Measurements from ENCODE around the gene CIDEB.

CIDEB gene

DNA sequence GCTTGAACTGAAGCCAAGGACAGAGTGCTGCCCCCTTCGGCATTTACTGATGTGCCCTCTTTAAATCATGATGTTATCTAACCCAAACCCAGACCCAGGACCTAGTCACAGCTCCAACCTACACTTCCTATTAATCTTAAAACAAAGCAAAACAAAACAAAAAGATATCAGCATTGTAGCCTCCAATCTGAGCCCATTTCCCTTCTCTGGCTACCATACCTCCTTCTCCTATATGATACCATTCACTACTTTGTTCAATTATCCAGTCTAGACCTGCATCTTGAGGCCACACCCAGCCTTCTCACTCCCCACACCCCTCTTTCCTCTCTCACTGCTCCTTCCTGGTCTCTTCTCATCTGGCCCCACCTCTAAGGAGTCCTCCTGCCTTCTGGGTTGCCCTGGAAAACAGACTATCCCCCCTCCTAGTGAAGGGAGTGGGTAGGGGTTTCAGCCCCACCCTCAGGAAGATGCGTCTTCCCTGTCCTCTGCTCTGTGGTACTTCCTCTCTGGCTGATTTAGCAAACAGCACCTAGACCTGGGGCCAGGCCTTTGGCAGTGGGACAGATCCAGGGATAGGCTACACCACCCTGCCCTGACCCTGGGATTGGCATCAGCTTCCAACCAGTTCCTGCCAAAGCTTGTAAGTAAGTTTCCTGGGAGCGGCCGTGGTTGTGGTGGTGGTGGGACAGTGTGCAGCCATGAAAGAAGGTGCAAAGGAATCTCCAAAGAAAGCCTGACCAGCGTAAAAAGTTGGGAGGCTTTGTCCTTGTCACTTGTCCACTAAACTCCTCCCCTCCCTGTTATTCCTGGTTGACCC, 6.8 kb upstream of the CIDEB start:
- in situ Hi-C loops (cut with MboI; ENCODE audit: low sequenced_read_pairs, unreplicated experiment) = no loop called here
- DNase-seq (ENCODE audit: low spot score) = no peak
- TF ChIP-seq, protein P1, sequence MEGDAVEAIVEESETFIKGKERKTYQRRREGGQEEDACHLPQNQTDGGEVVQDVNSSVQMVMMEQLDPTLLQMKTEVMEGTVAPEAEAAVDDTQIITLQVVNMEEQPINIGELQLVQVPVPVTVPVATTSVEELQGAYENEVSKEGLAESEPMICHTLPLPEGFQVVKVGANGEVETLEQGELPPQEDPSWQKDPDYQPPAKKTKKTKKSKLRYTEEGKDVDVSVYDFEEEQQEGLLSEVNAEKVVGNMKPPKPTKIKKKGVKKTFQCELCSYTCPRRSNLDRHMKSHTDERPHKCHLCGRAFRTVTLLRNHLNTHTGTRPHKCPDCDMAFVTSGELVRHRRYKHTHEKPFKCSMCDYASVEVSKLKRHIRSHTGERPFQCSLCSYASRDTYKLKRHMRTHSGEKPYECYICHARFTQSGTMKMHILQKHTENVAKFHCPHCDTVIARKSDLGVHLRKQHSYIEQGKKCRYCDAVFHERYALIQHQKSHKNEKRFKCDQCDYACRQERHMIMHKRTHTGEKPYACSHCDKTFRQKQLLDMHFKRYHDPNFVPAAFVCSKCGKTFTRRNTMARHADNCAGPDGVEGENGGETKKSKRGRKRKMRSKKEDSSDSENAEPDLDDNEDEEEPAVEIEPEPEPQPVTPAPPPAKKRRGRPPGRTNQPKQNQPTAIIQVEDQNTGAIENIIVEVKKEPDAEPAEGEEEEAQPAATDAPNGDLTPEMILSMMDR (IDR thresholded peaks at IDR 0.05; ENCODE audit: borderline replicate concordance, control extremely low read depth, extremely low read depth, insufficient read depth, missing control alignments) = no peak

DNA sequence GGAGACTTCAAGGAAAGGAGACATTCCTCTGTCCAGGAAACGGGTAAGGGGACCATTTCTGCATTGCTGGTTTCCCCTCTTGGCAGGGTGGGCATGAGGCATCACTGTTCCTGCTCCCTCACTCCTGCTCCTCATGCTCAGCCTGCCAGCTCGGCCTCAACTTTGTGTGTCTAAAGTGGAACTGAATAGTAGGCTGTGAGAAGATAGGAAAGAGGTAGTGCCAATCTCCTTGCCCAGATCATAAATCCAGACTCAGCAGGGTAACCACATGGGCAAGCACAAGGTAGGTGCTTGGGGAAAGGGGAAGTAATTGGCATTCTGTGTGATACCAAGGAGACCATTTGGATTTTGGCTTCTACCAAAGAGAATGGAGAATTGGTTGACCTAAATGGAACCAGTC, 6.1 kb upstream of the CIDEB start:
- in situ Hi-C loops (cut with MboI; ENCODE audit: low sequenced_read_pairs, unreplicated experiment) = no loop called here
- TF ChIP-seq, protein P1 (IDR thresholded peaks at IDR 0.05; ENCODE audit: borderline replicate concordance, control extremely low read depth, extremely low read depth, insufficient read depth, missing control alignments) = no peak
- no peak for DNase-seq (ENCODE audit: low spot score)

DNA sequence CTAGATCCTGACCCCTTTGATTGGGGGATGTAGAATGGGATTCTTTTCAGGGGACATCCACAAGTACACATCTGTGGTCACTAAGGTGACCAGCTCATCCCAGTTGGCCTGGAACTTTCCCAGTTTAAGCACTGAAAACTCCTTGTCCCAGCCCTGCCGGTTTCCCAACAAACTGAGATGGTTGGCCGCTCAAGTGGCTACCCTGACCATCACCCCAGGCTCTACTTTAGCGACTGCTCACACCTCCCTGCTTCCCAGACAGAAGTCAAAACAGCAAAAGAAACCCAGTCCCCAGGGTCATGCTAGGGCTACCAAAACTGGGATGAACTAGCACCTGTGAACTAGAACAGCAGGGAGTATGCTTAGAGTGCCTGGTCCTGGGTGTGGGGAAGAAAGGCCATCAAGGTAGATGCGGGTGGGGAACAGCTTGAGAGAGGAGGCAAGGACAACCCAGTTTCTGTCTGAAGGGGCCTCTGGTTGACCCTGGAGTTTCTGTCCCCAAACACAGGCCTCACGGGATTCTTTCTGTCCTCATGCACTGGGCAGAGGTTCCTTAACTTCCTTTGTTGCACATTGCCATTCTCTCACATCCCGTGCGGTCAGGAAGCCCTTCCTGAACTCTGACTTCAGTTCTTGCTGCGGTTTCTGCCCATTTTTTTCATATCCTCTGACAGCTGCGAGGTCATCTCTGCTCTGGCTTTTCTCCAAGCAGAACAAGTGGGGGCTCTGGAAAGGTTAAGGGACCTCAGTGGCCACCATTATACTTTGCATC, 5.1 kb upstream of the CIDEB start:
- DNase-seq (ENCODE audit: low spot score) = no peak
- in situ Hi-C loops (cut with MboI; ENCODE audit: low sequenced_read_pairs, unreplicated experiment) = no loop called here
- TF ChIP-seq, protein P1 (IDR thresholded peaks at IDR 0.05; ENCODE audit: borderline replicate concordance, control extremely low read depth, extremely low read depth, insufficient read depth, missing control alignments) = no peak

DNA sequence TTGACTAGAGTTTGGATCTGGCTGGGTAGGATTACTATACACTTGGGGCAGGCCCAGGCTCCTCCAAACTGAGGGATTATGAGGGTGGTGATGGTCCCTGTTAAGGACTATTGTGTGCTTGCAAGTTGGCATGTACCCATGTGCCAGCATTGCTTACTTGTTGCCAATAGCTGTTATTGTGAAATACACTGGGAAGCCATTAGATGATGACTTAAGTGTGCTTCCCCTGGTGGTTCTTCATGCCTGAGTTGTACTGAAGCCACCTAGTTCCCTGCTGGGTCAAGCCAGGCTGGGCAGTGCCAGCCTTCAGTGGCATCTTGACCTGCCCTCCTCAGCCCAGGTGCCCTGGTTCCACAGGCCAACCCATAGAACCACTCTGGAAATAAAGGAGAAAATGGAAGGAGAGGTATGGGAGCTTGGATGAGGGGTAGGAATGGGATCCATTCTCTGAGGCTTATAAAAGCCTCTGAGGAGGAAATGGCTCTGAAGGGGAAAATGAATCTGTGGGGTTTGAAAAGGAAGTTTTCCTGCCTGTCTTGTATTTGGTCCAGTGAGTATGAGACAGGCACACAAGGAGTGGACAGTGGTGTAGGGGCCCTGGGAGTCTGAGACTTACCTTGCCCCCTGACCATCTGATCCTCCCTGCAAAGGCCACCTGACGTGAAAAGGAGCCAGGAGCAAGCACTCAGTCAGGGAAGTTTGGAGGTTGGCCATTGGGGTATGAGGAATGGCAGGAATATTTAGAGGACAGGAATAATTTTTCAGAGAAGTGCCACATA, 4.2 kb upstream of the CIDEB start:
- DNase-seq (ENCODE audit: low spot score) = no peak
- in situ Hi-C loops (cut with MboI; ENCODE audit: low sequenced_read_pairs, unreplicated experiment) = no loop called here
- TF ChIP-seq, protein P1 (IDR thresholded peaks at IDR 0.05; ENCODE audit: borderline replicate concordance, control extremely low read depth, extremely low read depth, insufficient read depth, missing control alignments) = no peak

DNA sequence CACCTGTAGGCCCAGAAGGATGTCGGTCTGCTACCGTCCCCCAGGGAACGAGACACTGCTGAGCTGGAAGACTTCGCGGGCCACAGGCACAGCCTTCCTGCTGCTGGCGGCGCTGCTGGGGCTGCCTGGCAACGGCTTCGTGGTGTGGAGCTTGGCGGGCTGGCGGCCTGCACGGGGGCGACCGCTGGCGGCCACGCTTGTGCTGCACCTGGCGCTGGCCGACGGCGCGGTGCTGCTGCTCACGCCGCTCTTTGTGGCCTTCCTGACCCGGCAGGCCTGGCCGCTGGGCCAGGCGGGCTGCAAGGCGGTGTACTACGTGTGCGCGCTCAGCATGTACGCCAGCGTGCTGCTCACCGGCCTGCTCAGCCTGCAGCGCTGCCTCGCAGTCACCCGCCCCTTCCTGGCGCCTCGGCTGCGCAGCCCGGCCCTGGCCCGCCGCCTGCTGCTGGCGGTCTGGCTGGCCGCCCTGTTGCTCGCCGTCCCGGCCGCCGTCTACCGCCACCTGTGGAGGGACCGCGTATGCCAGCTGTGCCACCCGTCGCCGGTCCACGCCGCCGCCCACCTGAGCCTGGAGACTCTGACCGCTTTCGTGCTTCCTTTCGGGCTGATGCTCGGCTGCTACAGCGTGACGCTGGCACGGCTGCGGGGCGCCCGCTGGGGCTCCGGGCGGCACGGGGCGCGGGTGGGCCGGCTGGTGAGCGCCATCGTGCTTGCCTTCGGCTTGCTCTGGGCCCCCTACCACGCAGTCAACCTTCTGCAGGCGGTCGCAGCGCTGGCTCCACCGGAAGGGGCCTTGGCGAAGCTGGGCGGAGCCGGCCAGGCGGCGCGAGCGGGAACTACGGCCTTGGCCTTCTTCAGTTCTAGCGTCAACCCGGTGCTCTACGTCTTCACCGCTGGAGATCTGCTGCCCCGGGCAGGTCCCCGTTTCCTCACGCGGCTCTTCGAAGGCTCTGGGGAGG, 3.1 kb upstream of the CIDEB start, which contains the start of gene LTB4R:
Gene LTB4R (plus strand): TSS at position 857 of the 959 bp plus-strand sequence. CDS start 4,150 bp downstream, outside the sequence.
- DNase-seq (ENCODE audit: low spot score) = peak; percentile 76
- in situ Hi-C loops (cut with MboI; ENCODE audit: low sequenced_read_pairs, unreplicated experiment) = no loop called here
- TF ChIP-seq, protein P1 (IDR thresholded peaks at IDR 0.05; ENCODE audit: borderline replicate concordance, control extremely low read depth, extremely low read depth, insufficient read depth, missing control alignments) = peak; percentile 51

Measured in GM13976 (cell line).